ENCODE results near the gene MGAT4B.

DNA sequence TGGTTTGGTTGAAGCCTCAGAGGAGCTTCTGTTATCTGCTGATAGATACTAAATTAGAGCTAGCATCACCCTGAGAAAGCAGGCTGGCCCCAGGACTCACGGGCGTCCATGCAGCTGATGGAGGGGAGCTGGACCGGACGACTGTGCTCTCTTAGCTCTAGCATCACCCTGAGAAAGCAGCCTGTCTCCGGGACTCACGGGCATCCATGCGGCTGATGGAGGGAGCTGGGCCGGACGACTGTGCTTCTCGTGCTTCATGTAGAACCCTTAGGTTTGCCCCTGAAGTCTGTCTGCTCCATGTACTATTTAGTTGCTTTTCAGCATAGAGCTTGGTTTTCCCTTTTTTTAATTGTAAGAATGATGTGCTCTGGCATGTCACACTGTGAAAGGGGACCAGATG is 29.2 kb downstream of the MGAT4B start:
- TF ChIP-seq RNF2 (conservative IDR thresholded peaks at IDR 0.05; ENCODE audit: low read depth) (no peak), ZNF776 (CRISPR knock-in tag; IDR thresholded peaks at IDR 0.05) (no peak), POLR2AphosphoS5 (IDR thresholded peaks at IDR 0.05; ENCODE audit: low read depth, low read length) (no peak), GATAD2A (CRISPR knock-in tag; IDR thresholded peaks at IDR 0.05) (no peak), SNAPC2 (CRISPR knock-in tag; IDR thresholded peaks at IDR 0.05) (no peak), TBL1XR1 (IDR thresholded peaks at IDR 0.05; ENCODE audit: borderline replicate concordance, low read length, partially characterized antibody) (no peak)
- TF ChIP-seq, protein P1, sequence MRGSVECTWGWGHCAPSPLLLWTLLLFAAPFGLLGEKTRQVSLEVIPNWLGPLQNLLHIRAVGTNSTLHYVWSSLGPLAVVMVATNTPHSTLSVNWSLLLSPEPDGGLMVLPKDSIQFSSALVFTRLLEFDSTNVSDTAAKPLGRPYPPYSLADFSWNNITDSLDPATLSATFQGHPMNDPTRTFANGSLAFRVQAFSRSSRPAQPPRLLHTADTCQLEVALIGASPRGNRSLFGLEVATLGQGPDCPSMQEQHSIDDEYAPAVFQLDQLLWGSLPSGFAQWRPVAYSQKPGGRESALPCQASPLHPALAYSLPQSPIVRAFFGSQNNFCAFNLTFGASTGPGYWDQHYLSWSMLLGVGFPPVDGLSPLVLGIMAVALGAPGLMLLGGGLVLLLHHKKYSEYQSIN (CRISPR knock-in tag; IDR thresholded peaks at IDR 0.05; ENCODE audit: borderline replicate concordance), result no peak
- TF ChIP-seq, protein P2, sequence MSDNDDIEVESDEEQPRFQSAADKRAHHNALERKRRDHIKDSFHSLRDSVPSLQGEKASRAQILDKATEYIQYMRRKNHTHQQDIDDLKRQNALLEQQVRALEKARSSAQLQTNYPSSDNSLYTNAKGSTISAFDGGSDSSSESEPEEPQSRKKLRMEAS (IDR thresholded peaks at IDR 0.05), result no peak
- TF ChIP-seq, protein P3, sequence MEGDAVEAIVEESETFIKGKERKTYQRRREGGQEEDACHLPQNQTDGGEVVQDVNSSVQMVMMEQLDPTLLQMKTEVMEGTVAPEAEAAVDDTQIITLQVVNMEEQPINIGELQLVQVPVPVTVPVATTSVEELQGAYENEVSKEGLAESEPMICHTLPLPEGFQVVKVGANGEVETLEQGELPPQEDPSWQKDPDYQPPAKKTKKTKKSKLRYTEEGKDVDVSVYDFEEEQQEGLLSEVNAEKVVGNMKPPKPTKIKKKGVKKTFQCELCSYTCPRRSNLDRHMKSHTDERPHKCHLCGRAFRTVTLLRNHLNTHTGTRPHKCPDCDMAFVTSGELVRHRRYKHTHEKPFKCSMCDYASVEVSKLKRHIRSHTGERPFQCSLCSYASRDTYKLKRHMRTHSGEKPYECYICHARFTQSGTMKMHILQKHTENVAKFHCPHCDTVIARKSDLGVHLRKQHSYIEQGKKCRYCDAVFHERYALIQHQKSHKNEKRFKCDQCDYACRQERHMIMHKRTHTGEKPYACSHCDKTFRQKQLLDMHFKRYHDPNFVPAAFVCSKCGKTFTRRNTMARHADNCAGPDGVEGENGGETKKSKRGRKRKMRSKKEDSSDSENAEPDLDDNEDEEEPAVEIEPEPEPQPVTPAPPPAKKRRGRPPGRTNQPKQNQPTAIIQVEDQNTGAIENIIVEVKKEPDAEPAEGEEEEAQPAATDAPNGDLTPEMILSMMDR (CRISPR knock-in tag; IDR thresholded peaks at IDR 0.05), result no peak
- TF ChIP-seq, protein P4, sequence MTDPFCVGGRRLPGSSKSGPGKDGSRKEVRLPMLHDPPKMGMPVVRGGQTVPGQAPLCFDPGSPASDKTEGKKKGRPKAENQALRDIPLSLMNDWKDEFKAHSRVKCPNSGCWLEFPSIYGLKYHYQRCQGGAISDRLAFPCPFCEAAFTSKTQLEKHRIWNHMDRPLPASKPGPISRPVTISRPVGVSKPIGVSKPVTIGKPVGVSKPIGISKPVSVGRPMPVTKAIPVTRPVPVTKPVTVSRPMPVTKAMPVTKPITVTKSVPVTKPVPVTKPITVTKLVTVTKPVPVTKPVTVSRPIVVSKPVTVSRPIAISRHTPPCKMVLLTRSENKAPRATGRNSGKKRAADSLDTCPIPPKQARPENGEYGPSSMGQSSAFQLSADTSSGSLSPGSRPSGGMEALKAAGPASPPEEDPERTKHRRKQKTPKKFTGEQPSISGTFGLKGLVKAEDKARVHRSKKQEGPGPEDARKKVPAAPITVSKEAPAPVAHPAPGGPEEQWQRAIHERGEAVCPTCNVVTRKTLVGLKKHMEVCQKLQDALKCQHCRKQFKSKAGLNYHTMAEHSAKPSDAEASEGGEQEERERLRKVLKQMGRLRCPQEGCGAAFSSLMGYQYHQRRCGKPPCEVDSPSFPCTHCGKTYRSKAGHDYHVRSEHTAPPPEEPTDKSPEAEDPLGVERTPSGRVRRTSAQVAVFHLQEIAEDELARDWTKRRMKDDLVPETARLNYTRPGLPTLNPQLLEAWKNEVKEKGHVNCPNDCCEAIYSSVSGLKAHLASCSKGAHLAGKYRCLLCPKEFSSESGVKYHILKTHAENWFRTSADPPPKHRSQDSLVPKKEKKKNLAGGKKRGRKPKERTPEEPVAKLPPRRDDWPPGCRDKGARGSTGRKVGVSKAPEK (CRISPR knock-in tag; IDR thresholded peaks at IDR 0.05; ENCODE audit: borderline replicate concordance), result no peak

Data from HepG2 (cell line).